Nephron (organoid): ENCODE data around the gene RNF225.

ENCODE experiments used
- H3K27ac Mint-ChIP-seq, 3 experiments: 2 replicates each; pipeline ENCODE4 v1.8.0; 2020; ENCODE audit warnings: mixed read lengths in 3 of 3, mild to moderate bottlenecking in 2 of 3, moderate library complexity in 1 of 3
- H3K27me3 Mint-ChIP-seq: 2 replicates; pipeline ENCODE4 v1.8.0; 2021; ENCODE audit warnings: low read depth, mild to moderate bottlenecking, moderate library complexity, mixed read lengths
- H3K36me3 Mint-ChIP-seq: 2 replicates; pipeline ENCODE4 v1.8.0; 2020; ENCODE audit warnings: low read depth, mixed read lengths
- H3K4me1 Mint-ChIP-seq: 2 replicates; pipeline ENCODE4 v1.8.0; 2020; ENCODE audit warnings: mixed read lengths
- H3K4me3 Mint-ChIP-seq, 3 experiments: 2 replicates each; pipeline ENCODE4 v1.8.0; 2020; ENCODE audit warnings: mild to moderate bottlenecking in 3 of 3, mixed read lengths in 3 of 3, moderate library complexity in 2 of 3
- H3K9me3 Mint-ChIP-seq: 2 replicates; pipeline ENCODE4 v1.8.0; 2020; ENCODE audit warnings: mixed read lengths
- CTCF ChIP-seq, 3 experiments: fragments of 200-600 bp; sonication (generic); IDR thresholded peaks; one replicate each; pipeline ENCODE4 v1.5.0; 2021; ENCODE audit warnings: antibody characterized with exemption in 3 of 3; ENCODE audit not compliant: unreplicated experiment in 3 of 3

Gene RNF225

GRCh38 chr19:58380662-58381459 is 14.6 kb upstream of the RNF225 start, which contains the start of gene ZNF837:
Gene ZNF837 (minus strand): TSS chr19:58381030. CDS start chr19:58369332, 11,698 bp downstream.
- Mint-ChIP-seq H3K4me1 (peaks cover 18% of the 10 kb centered on the region), H3K27ac (peak within 1 kb of the TSS; percentile 89 to 98 (median 94)), H3K9me3 (no peaks in the 10 kb centered on the region), H3K36me3 (no peaks in the 10 kb centered on the region), H3K27me3 (no peaks in the 10 kb centered on the region), H3K4me3 (peak within 1 kb of the TSS; percentile 90 to 96 (median 91))
- TF ChIP-seq CTCF (IDR thresholded peaks at IDR 0.05; ENCODE audit: unreplicated experiment in 3 of 3) = no peak

- H3K4me1 Mint-ChIP-seq = peaks cover 18% of the 10 kb centered on the region
- peak overlapping the region; percentile 90 to 96 (median 91) for H3K4me3 Mint-ChIP-seq
- no peaks in the 10 kb centered on the region for H3K27me3 Mint-ChIP-seq
- no peak for TF ChIP-seq CTCF (IDR thresholded peaks at IDR 0.05; ENCODE audit: unreplicated experiment in 3 of 3)
- peak overlapping the region; percentile 89 to 98 (median 94) for H3K27ac Mint-ChIP-seq
- no peaks in the 10 kb centered on the region for H3K9me3 Mint-ChIP-seq
- H3K36me3 Mint-ChIP-seq = no peaks in the 10 kb centered on the region
These were observed 13.8 kb upstream of the RNF225 start for GRCh38 chr19:58381460-58382212.

- H3K27ac Mint-ChIP-seq = peak overlapping the region; percentile 62 to 100 (median 84)
- H3K27me3 Mint-ChIP-seq = no peaks in the 10 kb centered on the region
- H3K4me3 Mint-ChIP-seq = peak overlapping the region; percentile 97 to 99 (median 98)
- no peaks in the 10 kb centered on the region for H3K9me3 Mint-ChIP-seq
- peaks cover 3% of the 10 kb centered on the region for H3K36me3 Mint-ChIP-seq
- no peak for TF ChIP-seq CTCF (IDR thresholded peaks at IDR 0.05; ENCODE audit: unreplicated experiment in 3 of 3)
- H3K4me1 Mint-ChIP-seq = peaks cover 28% of the 10 kb centered on the region
These were observed 12.4 kb upstream of the RNF225 start for GRCh38 chr19:58382997-58383603.

- no peaks in the 10 kb centered on the region for H3K9me3 Mint-ChIP-seq
- TF ChIP-seq CTCF (IDR thresholded peaks at IDR 0.05; ENCODE audit: unreplicated experiment in 3 of 3) = no peak
- H3K4me1 Mint-ChIP-seq = peaks cover 30% of the 10 kb centered on the region
- peak overlapping the region; percentile 97 to 99 (median 98) for H3K4me3 Mint-ChIP-seq
- peak overlapping the region; percentile 100 for H3K27ac Mint-ChIP-seq
- H3K27me3 Mint-ChIP-seq = no peaks in the 10 kb centered on the region
- peaks cover 15% of the 10 kb centered on the region for H3K36me3 Mint-ChIP-seq
These were observed 10.1 kb upstream of the RNF225 start for GRCh38 chr19:58385313-58385890.

GRCh38 chr19:58385891-58386575 is 9.4 kb upstream of the RNF225 start:
- Mint-ChIP-seq H3K4me3 (peak overlapping the region; percentile 97 to 99 (median 98)), H3K27ac (peak overlapping the region; percentile 100), H3K9me3 (no peaks in the 10 kb centered on the region), H3K27me3 (no peaks in the 10 kb centered on the region), H3K4me1 (peaks cover 33% of the 10 kb centered on the region), H3K36me3 (peaks cover 21% of the 10 kb centered on the region)
- no peak for TF ChIP-seq CTCF (IDR thresholded peaks at IDR 0.05; ENCODE audit: unreplicated experiment in 3 of 3)
